ENCODE results near the gene TMCO5A.
"Not testable (repeated sequence)": the region's sequence is repeated elsewhere in the genome, so short reads cannot be mapped to it uniquely, and the experiment has no call there.

Gene TMCO5A

DNA sequence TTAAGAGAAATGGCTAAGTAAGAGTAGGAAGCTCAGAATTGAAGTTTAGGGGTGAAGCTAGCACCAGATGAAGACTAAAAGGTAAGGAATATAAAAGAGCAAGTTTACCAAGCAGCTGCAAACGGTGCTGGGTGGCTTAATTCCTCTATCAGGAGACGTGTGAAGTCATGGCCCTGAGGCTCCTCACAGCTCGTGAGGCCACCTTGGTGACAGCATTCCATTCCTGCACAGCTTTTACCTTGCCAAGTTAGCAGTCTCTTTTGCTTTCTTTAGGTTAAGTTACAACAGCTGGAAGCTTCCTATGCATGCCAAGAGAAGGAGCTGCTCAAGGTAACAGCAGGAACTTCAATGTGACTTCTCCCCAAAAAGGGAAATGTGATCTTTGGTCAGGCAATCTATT lies 6.4 kb downstream of the TMCO5A start:
- Histone ChIP-seq H3K4me2 (ENCODE audit: low read depth, low read length) (no peak overlapping the region), H3K79me2 (ENCODE audit: low read length) (no peaks in the 10 kb centered on the region), H3F3A (ENCODE audit: insufficient read depth, low read length) (no peaks in the 10 kb centered on the region), H3K9me3 (replicated peaks; ENCODE audit: insufficient read depth, low read length) (no peaks in the 10 kb centered on the region), H3K9ac (ENCODE audit: low read length) (no peak overlapping the region), H3K4me3 (ENCODE audit: low read length) (no peak overlapping the region), H3K4me1 (ENCODE audit: low read length) (no peaks in the 10 kb centered on the region), H3K36me3 (replicated peaks; ENCODE audit: insufficient read depth, low read length) (no peaks in the 10 kb centered on the region), H2AFZ (ENCODE audit: low read length) (no peak overlapping the region), H4K20me1 (ENCODE audit: insufficient read depth, low read length) (no peaks in the 10 kb centered on the region), H3K27ac (ENCODE audit: low read length) (no peak overlapping the region), H3K9me2 (replicated peaks; ENCODE audit: insufficient read depth, low read length) (no peaks in the 10 kb centered on the region), H3K27me3 (replicated peaks; ENCODE audit: insufficient read depth, low read length) (no peaks in the 10 kb centered on the region)
- no peak for DNase-seq
- TF ChIP-seq EZH2 (optimal IDR thresholded peaks at IDR 0.05; ENCODE audit: low read depth, low read length) (no peak), EZH2phosphoT487 (IDR thresholded peaks at IDR 0.05; ENCODE audit: low read length) (no peak)
- TF ChIP-seq, protein P1, sequence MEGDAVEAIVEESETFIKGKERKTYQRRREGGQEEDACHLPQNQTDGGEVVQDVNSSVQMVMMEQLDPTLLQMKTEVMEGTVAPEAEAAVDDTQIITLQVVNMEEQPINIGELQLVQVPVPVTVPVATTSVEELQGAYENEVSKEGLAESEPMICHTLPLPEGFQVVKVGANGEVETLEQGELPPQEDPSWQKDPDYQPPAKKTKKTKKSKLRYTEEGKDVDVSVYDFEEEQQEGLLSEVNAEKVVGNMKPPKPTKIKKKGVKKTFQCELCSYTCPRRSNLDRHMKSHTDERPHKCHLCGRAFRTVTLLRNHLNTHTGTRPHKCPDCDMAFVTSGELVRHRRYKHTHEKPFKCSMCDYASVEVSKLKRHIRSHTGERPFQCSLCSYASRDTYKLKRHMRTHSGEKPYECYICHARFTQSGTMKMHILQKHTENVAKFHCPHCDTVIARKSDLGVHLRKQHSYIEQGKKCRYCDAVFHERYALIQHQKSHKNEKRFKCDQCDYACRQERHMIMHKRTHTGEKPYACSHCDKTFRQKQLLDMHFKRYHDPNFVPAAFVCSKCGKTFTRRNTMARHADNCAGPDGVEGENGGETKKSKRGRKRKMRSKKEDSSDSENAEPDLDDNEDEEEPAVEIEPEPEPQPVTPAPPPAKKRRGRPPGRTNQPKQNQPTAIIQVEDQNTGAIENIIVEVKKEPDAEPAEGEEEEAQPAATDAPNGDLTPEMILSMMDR (IDR thresholded peaks at IDR 0.05; ENCODE audit: low read length): no peak

DNA sequence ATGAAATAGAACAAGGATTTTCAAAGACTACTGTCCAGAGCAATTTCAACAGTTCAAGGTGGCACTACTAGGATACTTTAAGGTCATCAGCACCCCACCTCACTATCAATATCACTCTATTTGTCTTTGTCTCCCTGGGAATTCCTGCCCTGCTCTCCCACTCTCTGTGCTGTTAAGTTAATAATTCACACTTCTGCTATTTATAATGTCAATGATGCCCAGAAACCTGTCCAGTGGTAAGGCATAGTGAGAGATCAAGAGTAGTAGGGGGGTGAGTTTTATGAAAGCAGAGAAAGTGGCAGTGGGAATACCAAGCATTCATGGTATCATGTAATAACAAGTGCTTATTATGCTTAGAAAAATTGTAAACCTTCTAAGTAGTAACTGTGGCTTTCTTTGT lies 7.3 kb downstream of the TMCO5A start:
- no peak overlapping the region for H2AFZ ChIP-seq (ENCODE audit: low read length)
- H3K27me3 ChIP-seq (replicated peaks; ENCODE audit: insufficient read depth, low read length): no peaks in the 10 kb centered on the region
- H3K36me3 ChIP-seq (replicated peaks; ENCODE audit: insufficient read depth, low read length): no peaks in the 10 kb centered on the region
- H3K27ac ChIP-seq (ENCODE audit: low read length): no peak overlapping the region
- H3F3A ChIP-seq (ENCODE audit: insufficient read depth, low read length): no peaks in the 10 kb centered on the region
- no peaks in the 10 kb centered on the region for H3K4me1 ChIP-seq (ENCODE audit: low read length)
- H3K9me2 ChIP-seq (replicated peaks; ENCODE audit: insufficient read depth, low read length): no peaks in the 10 kb centered on the region
- H3K4me3 ChIP-seq (ENCODE audit: low read length): no peak overlapping the region
- H3K4me2 ChIP-seq (ENCODE audit: low read depth, low read length): no peak overlapping the region
- no peak overlapping the region for H3K9ac ChIP-seq (ENCODE audit: low read length)
- TF ChIP-seq, protein P1 (IDR thresholded peaks at IDR 0.05; ENCODE audit: low read length): no peak
- TF ChIP-seq EZH2 (optimal IDR thresholded peaks at IDR 0.05; ENCODE audit: low read depth, low read length): no peak
- TF ChIP-seq EZH2phosphoT487 (IDR thresholded peaks at IDR 0.05; ENCODE audit: low read length): no peak
- no peaks in the 10 kb centered on the region for H3K79me2 ChIP-seq (ENCODE audit: low read length)
- H3K9me3 ChIP-seq (replicated peaks; ENCODE audit: insufficient read depth, low read length): no peaks in the 10 kb centered on the region
- DNase-seq: no peak
- H4K20me1 ChIP-seq (ENCODE audit: insufficient read depth, low read length): no peaks in the 10 kb centered on the region

DNA sequence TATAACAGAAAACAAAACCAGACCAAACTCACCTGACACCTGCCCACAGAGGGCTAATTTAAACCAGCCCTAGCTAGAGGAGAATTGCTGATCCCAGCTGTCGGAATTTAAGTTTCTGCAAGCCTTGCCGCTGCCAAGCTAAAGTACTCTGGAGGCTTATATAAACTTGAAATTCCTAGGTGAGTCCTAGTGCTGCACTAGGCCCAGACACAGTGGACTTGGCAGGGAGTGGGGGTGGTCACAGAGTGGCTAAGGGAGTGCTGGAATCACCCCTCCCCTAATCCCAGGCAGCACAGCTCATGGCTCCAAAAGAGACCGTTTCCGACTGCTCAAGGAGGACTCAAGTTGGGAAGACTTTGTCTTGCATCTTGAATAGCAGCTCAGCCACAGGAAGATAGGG lies 17.6 kb downstream of the TMCO5A start:
- TF ChIP-seq, protein P1 (IDR thresholded peaks at IDR 0.05; ENCODE audit: low read length): no peak
- no peak for TF ChIP-seq EZH2 (optimal IDR thresholded peaks at IDR 0.05; ENCODE audit: low read depth, low read length)
- no peak for TF ChIP-seq EZH2phosphoT487 (IDR thresholded peaks at IDR 0.05; ENCODE audit: low read length)
- Histone ChIP-seq H3K4me3 (ENCODE audit: low read length) (no peak overlapping the region), H3K9ac (ENCODE audit: low read length) (no peak overlapping the region), H3K9me3 (replicated peaks; ENCODE audit: insufficient read depth, low read length) (no peaks in the 10 kb centered on the region), H3K36me3 (replicated peaks; ENCODE audit: insufficient read depth, low read length) (no peaks in the 10 kb centered on the region), H3K27me3 (replicated peaks; ENCODE audit: insufficient read depth, low read length) (no peaks in the 10 kb centered on the region), H4K20me1 (ENCODE audit: insufficient read depth, low read length) (no peaks in the 10 kb centered on the region), H3K9me2 (replicated peaks; ENCODE audit: insufficient read depth, low read length) (no peaks in the 10 kb centered on the region), H3K4me2 (ENCODE audit: low read depth, low read length) (no peak overlapping the region), H3K79me2 (ENCODE audit: low read length) (no peaks in the 10 kb centered on the region), H3K27ac (ENCODE audit: low read length) (no peak overlapping the region), H3F3A (ENCODE audit: insufficient read depth, low read length) (no peaks in the 10 kb centered on the region), H2AFZ (ENCODE audit: low read length) (no peak overlapping the region), H3K4me1 (ENCODE audit: low read length) (no peaks in the 10 kb centered on the region)
- no peak for DNase-seq

DNA sequence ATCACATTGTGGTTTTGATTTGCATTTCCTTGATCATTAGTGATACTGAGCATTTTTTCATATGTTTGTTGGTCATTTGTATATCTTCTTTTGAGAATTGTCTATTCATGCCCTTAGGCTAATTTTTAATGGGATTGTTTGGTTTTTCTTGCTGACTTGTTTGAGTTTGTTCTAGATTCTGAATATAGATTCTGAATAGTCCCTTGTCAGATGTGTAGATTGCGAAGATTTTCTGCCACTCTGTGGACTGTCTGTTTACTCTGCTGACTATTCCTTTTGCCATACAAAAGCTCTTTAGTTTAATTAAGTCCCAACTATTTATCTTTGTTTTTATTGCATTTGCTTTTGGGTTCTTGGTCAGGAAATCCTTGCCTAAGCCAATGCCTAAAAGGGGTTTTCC lies 26.3 kb downstream of the TMCO5A start:
- not testable (repeated sequence) for H3K9ac ChIP-seq (ENCODE audit: low read length); H4K20me1 ChIP-seq (ENCODE audit: insufficient read depth, low read length); H3K4me1 ChIP-seq (ENCODE audit: low read length); H3K27me3 ChIP-seq (replicated peaks; ENCODE audit: insufficient read depth, low read length); H3K9me3 ChIP-seq (replicated peaks; ENCODE audit: insufficient read depth, low read length); H2AFZ ChIP-seq (ENCODE audit: low read length); H3K36me3 ChIP-seq (replicated peaks; ENCODE audit: insufficient read depth, low read length); H3K4me3 ChIP-seq (ENCODE audit: low read length); H3F3A ChIP-seq (ENCODE audit: insufficient read depth, low read length); DNase-seq; H3K27ac ChIP-seq (ENCODE audit: low read length); H3K4me2 ChIP-seq (ENCODE audit: low read depth, low read length); H3K9me2 ChIP-seq (replicated peaks; ENCODE audit: insufficient read depth, low read length); H3K79me2 ChIP-seq (ENCODE audit: low read length)

All from MM.1S (cell line).